HG03469 (cell line): Measurements from ENCODE around the gene POLA2.
"Not testable (repeated sequence)": the region's sequence is repeated elsewhere in the genome, so short reads cannot be mapped to it uniquely, and the experiment has no call there.

Experiments
- ATAC-seq: cut with Tn5 transposase; IDR thresholded peaks from one replicate; pipeline ENCODE4 v1.9.1; 2021; ENCODE audit warnings: mild to moderate bottlenecking, moderate library complexity, moderate number of reproducible peaks; ENCODE audit not compliant: unreplicated experiment

POLA2 gene

GRCh38 chr11:65261591-65262380, at the start of gene POLA2:
POLA2 (plus strand) TSS chr11:65261962; CDS start chr11:65262293, 331 bp downstream.
- ATAC-seq = peak; percentile 42

- no peak for ATAC-seq
These were observed 49.4 kb upstream of the POLA2 start for GRCh38 chr11:65212226-65212801.

- ATAC-seq = no peak
These were observed 48.2 kb upstream of the POLA2 start for GRCh38 chr11:65213322-65214211.

- no peak for ATAC-seq
These were observed 47.4 kb upstream of the POLA2 start for GRCh38 chr11:65214212-65214845.

- ATAC-seq = no peak
These were observed 46.2 kb upstream of the POLA2 start for GRCh38 chr11:65215441-65216076.

GRCh38 chr11:65216830-65217229, 44.9 kb upstream of the POLA2 start:
- ATAC-seq = no peak

GRCh38 chr11:65217441-65218423, 44.0 kb upstream of the POLA2 start:
- ATAC-seq = no peak

GRCh38 chr11:65218446-65218845, 43.3 kb upstream of the POLA2 start:
- ATAC-seq = no peak

GRCh38 chr11:65219930-65220213, 41.9 kb upstream of the POLA2 start:
- no peak for ATAC-seq

- ATAC-seq = no peak
These were observed 40.7 kb upstream of the POLA2 start for GRCh38 chr11:65221026-65221425.

- no peak for ATAC-seq
These were observed 38.8 kb upstream of the POLA2 start for GRCh38 chr11:65223011-65223410.

GRCh38 chr11:65224930-65225278, 36.9 kb upstream of the POLA2 start:
- no peak for ATAC-seq

- no peak for ATAC-seq
These were observed 36.3 kb upstream of the POLA2 start for GRCh38 chr11:65225279-65226102.

- ATAC-seq = no peak
These were observed 35.7 kb upstream of the POLA2 start for GRCh38 chr11:65226103-65226442.

- no peak for ATAC-seq
These were observed 33.9 kb upstream of the POLA2 start for GRCh38 chr11:65227879-65228278.

- no peak for ATAC-seq
These were observed 25.3 kb upstream of the POLA2 start for GRCh38 chr11:65236194-65237059.

- not testable (repeated sequence) for ATAC-seq
These were observed 23.5 kb upstream of the POLA2 start for GRCh38 chr11:65238302-65238701.

- ATAC-seq = no peak
These were observed 20.6 kb upstream of the POLA2 start for GRCh38 chr11:65241134-65241533.
